Renal pelvis (tissue), 4 donors: ENCODE data around the gene PARK7. TPM values are rescaled to one million over a fixed set of nuclear protein-coding genes. Genes with fewer than 3 reads are reported as not detected.
A peak's percentile ranks its signal among the peaks of the same experiment; 100 is the strongest.
"Not testable (repeated sequence)": the region's sequence is repeated elsewhere in the genome, so short reads cannot be mapped to it uniquely, and the experiment has no call there.

Source experiments
- DNase-seq: peaks from one replicate; pipeline ENCODE4 v3.0.0-alpha.2; 2013
- polyA plus RNA-seq, 3 donors: library from polyadenylated mRNA; unstranded; fragments of 120-200 nt; gene quantifications; one replicate each; pipeline ENCODE4 v1.2.1, GENCODE V29; 2013; ENCODE audit not compliant: insufficient read length in 3 of 3

Gene PARK7
- polyA plus RNA-seq, 3 donors: 299 to 348 (median 328) TPM

DNA sequence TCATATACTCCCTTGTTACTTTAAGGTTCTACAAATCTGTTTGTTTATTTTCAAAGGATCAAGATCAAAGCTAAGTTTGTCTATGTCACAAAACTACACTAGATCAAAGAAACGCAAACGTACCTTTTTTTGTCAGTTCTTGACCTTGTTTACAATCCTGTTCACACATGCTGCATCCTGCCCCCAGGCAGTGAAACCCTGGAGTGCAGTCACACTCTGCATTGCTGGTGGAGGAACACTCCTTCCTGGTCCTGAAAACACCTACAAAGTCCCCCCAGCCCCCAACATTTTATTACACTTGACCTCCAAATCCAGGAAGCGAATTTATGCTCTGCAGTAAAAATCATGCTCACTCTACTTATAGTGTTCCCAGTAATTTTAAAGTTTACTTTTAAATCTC, 23.4 kb upstream of the PARK7 start:
- DNase-seq: no peak

DNA sequence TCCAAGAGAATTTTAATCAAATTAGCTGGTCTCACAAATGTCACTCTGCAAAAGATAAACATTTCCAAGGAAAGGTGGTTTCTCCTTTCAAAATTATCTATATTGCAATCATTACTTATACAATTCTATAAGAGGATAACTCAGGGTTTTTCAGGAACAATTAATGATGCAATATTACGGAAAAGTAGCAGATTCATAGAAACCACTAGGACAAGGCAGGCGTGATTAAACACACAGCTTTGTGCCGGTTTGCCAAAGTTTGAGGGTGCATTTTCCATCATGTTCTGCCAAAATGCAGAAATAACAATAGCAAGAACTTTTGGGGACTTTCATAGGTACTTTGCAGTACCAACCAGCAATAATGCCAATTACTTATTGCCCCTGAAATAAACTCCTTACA, 21.5 kb upstream of the PARK7 start:
- DNase-seq: no peak

DNA sequence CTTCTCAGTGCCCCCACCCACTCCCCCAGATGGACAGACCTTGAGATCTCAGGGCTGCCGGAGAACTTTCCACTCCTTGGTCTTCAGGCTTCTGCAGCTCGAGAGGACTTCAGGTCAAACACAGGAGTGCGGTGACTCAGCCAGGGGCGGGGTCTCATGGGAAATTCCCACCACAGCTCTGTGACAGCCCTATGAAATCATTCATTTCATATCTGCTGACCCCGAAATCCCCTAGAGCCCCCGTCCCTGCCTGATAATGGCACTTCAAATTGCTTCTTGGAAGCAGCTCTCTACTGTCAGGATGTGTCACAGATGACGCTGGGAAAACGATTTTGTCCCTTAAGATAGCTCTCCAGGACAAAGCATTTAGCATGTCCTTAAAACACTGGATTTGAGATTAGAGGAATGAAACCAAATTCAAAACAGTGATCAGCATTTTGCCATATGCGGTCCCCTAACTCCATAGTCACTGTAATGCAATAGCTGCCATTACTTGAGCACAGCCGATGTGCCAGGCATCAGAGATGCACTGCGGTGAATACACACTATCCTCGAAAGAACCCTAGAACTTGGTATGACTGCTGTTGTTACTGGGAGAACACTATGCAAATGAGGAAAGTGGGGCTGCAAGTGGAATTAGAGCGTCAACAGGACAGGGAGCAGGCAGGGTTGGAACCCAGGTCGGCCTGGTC, 20.6 kb upstream of the PARK7 start, which contains the start of gene TNFRSF9:
Gene TNFRSF9, minus strand, starts transcription at position 95 of the 692 bp plus-strand sequence. CDS start 845 bp downstream, outside the sequence.
- DNase-seq: no peak

DNA sequence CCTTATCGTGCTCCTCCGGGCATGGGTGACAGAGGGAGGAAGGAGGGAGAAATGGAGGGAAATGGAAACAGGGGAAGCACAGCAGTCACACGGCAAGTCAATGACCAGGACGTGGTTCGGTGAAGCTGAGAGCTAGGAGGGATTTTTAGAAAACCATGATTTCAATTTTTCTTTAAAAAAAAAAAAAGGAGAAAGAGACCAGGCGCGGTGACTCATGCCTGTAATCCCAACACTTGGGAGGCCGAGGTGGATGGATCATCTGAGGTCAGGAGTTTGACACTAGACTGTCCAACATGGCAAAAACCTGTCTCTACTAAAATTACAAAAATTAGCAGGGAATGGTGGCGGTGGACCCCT, 20.1 kb upstream of the PARK7 start:
- DNase-seq: no peak

DNA sequence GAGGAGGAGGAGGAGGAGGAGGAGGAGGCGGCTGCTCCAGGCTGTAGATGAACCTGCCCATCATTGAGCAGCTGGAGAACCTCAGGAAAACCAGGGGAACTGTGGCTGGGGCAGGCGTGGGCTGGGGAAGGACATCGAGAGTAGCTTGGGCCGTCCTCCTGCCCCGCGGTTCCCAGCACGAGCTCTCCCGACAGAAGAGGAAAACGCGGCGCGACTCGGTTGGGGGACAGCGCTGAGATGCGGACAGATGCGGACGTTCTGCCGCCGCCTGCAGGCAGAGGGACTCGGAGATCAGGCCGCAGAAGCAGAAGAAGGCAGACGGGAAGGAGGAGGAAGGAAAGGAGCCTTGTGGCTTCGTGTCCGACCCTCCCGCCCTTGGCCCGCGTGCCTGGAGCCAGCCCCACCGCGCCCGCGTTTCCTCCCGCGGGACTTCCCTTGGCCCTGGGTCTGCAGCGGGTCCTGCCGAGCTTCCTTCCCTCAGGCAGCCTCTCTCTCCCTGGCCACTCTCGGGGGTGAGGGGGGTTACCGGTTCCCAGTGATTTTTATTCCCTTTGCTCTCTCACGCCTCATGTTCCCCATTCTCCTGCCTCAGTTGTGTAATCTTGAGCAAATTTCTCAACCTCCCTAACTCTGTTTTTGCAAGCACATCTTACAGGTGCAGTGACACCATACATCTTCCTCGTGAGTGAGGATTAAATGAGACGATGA, 19.1 kb upstream of the PARK7 start:
- peak; percentile 53 for DNase-seq

DNA sequence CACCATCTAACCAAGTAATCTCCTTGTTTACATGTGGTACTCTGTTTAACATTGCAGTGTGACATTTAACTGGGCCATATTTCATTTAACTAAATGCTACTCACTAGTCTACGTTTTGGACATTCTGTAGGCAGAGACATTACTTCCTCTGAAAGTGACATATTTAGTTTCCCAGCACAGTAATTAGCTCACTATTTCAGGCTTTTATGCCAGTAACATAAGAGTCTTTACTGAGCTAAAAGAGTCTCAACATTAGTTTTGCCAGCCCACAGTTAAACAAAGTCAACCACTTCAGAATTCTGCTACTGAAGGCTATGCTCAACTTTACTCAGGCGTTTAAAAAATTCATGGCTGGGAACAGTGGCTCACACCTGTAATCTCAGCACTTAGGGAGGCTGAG, 18.3 kb upstream of the PARK7 start:
- no peak for DNase-seq

DNA sequence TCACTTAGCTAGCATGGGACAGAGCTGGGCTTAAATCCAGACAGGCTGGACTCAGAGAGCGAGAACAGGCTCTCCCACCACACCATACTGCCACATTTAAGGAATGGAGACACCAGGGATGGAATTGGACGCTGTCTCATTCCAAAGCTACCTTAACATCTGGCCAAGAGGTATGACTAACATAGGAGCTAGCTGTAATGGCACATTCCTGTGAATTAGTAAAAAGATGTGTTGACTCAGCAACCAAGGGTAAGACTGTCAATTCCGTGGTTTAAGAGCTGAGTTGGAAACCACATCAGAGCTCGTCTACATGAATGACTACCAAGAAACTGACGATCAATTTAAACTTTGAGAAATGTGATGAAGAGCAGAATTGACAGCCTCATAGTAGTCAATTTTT, 12.6 kb upstream of the PARK7 start:
- no peak for DNase-seq

DNA sequence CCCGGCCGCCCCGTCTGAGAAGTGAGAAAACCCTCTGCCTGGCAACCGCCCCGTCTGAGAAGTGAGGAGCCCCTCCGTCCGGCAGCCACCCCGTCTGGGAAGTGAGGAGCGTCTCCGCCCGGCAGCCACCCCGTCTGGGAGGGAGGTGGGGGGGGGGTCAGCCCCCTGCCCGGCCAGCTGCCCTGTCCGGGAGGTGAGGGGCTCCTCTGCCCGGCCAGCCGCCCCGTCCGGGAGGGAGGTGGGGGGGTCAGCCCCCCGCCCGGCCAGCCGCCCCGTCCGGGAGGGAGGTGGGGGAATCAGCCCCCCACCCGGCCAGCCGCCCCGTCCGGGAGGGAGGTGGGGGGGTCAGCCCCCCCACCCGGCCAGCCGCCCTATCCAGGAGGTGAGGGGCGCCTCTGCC, 8.7 kb upstream of the PARK7 start:
- DNase-seq: not testable (repeated sequence)

DNA sequence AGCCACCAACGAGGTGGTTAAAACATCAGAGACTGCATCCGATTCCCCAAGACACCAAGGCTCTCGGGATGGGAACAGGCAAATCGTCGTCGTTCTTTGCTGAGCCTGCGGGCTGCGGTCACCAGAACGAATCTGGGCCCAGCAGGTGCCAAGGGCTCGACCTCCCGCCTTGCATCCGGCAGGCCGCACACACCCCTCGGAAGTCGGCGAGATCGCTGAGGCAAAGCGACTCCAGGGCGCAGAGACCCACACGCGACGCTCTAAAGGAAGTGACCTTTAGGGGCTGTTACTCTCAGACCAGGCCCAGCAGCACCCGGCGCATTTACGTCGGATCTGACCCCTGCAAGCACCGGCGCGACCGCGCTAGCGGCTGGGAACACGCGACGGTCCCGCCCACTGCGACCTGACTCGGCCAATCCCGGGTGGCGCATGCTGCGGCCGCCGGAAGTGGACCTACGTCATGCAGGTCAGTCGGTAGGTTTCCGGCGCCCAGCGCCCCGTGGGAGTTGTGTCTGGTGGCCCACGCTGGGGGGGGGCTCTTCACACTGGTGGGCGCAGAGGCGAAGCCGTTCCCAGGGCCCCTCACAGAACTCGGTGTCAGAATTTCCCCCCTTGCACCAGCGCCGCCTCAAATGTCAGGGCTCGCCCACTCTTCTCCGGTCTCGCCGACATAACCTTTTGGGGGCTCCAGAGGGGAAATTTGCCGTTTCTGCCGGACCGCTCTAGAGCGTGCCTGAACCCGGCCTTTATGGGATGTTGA, 7.5 kb upstream of the PARK7 start:
- DNase-seq: peak; percentile 92

DNA sequence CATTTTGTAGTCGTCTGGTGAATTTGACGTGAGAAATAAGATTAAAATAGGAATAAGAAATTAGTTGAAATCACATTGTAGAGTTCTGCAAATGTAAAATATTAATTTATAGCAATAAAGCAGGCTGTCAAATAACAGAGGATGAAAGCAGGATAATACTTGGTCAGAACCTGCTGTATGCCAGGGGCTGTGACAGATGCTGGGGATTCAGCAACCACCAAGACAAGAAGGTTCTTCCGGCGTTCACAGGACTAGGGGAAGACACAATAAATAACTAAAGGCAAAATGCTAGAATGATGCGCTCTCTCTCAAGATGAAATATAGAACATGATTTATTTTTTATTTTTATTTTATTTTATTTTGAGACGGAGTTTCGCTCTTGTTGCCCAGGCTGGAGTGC, 6.8 kb upstream of the PARK7 start:
- no peak for DNase-seq

DNA sequence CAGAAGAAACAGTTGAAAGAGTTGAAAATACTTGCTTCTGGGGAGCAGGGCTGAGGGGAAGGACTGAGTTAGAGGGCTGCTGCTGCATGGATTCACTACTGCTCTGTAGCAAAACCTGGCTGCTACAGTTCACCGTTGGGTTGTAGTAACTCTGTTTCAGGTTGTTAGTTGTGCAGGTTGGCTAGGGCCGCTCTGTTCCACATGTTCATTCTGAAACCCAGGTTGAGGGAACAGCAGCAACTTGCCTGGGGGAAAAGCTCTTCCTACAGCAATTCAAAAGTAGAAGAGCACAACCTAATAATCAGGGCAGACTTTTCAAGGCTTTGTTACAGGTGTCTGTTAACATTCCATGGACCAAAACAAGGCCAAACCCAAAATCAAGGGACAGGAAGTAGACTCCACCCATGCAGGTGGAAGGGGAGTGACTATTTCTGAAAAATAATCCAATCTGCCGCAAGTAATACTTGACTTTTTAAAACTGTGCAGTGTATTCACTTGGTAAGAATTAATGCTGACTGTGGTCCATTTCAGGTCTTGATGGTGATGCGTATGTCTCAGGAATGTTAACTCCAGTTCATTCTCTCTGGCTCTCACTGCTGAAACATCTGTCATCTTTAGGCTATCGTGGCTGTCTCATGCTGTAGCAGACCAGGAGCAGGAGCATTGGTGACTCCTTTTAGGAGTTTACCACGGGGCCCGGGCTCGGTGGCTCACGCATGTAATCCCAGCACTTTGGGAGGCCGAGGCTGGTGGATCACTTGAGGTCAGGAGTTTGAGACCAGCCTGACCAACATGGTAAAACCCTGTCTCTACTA, 5.1 kb upstream of the PARK7 start:
- no peak for DNase-seq

DNA sequence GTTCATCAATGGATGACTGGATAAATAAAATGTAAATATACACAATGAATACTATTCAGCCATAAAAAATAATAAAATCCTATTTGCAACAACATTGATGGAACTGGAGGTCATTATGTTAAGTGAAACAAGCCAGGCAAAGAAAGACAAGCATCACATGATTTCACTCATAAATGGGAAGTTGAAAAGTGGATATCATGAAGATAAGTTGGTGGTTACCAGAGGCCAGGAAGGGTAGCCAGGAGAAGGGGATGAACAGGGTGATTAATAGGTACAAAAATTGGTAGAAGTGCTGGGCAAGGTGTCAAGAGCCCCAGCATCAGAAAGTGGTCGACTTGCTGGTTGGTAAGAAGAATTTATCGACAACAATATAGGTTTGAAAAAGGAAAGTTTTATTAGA, 1.3 kb upstream of the PARK7 start:
- DNase-seq: no peak

DNA sequence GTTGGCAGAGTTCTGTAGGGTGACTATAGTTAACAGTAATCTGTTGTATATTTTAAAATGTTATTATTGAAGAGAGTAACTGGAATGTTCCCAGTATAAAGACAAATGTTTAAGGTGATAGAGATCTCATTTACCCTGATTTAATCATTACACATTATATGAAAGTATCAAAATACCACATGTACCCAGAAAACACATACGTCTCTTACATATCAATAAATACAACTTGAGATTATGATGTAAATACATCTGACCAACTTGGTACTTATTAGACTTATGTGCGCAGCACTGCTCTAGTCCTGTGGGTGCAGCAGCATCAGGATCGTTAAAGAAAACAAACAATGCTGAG, 670 bp upstream of the PARK7 start:
- DNase-seq: no peak

DNA sequence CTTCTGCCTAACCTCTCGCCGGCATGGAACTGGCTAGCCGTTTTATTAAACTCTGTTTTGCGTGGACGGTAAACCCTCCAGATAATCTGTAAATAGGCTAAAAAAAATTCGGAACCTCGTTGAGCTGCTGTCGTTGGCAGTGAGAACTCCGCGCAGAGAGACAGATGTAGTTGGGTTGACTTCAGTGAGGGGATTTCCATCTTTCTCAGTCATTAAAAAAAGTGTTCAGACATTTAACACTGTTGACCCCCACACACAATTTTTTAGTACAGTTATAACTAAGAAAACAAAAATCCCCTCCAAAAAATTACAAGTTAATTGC, 464 bp downstream of the PARK7 start:
- no peak for DNase-seq

DNA sequence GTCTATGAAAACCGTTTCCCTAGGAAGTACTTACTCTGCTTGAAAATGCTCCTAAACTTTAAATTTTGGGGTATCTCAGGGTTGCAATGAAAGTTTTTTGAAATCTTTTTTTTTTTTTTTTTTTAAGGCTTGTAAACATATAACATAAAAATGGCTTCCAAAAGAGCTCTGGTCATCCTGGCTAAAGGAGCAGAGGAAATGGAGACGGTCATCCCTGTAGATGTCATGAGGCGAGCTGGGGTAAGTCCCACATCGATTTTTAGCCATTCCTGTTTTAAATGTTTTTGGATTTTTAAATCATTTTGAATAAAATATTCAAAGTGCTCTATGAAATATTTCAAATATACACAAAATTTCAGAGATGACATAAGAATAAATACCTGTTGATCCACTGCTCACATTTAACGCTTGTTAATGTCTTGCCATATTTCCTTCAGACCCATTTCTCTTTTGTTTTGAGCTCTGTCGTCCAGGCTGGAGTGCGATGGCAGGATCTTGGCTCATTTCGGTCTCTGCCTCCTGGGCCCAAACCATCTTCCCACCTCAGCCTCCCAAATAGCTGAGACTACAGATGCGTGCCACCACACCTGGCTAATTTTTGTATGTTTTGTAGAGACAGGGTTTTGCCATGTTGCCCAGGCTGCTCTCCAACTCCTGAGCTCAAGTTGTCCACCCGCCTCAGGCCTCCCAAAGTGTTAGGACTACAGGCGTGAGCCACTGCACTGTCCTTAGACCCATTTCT, 1.3 kb downstream of the PARK7 start:
- DNase-seq: no peak

DNA sequence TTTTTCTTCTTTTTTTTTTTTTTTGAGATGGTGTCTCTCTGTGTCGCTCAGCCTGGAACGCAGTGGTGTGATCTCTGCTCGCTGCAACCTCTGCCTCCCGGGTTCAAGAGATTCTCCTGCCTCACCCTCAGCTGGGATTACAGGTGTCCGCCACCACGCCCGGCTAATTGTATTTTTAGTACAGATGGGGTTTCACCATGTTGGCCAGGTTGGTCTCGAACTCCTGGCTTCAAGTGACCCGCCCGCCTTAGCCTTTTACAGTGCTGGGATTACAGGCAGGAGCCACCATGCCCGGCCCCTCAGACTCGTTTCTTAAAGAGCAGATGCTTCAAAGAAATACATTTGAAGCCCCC, 1.8 kb downstream of the PARK7 start:
- DNase-seq: not testable (repeated sequence)

DNA sequence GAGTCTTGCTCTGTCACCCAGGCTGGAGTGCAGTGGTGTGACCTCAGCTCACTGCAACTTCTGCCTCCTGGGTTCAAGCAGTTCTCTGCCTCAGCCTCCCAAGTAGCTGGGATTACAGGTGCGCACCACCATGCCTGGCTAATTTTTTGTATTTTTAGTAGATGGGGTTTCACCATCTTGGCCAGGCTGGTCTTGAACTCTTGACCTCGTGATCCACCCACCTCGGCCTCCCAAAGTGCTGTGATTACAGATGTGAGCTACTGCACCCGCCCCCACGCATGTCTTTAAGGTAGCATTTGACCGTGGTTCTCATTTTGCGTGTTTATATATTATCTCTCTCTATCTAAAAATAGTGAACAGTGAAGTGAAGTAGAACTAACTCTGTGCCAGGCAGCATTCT, 2.3 kb downstream of the PARK7 start:
- not testable (repeated sequence) for DNase-seq

DNA sequence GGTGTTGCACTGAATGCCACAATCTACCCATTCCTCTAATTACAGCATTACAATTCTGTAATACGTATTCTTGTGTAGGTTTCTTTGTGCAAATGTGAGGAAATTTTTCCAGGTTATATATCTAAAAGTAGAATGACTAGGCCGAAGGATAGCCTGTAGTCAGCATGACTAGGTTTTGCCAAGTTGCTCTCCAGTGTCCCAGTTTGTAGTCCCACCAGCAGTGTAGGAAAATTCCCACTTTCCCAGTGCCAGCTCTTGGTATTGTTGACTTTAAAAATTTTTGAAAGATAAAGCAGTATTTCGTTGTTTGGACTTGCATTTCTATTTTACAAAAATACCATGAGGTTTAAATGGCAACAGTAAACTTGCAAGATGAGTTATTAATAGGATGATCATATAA, 3.0 kb downstream of the PARK7 start:
- no peak for DNase-seq

DNA sequence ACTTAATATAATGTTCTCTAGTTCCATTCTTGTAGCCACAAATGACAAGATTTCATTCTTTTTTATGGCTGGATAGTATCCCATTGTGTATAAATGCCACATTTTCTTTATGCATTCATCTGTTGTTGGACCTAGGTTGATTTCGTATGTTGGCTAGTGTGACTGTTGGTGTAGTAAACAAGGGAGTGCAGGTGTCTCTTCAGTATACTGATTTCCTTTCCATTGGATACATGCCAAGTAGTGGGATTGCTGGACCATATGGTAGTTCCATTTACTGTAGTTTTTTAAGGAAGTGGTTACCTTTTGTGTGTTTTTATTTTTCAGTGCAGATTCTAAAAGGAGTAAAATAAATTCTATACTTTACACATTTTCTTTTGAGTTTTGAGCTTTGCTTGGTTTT, 5.7 kb downstream of the PARK7 start:
- DNase-seq: no peak

DNA sequence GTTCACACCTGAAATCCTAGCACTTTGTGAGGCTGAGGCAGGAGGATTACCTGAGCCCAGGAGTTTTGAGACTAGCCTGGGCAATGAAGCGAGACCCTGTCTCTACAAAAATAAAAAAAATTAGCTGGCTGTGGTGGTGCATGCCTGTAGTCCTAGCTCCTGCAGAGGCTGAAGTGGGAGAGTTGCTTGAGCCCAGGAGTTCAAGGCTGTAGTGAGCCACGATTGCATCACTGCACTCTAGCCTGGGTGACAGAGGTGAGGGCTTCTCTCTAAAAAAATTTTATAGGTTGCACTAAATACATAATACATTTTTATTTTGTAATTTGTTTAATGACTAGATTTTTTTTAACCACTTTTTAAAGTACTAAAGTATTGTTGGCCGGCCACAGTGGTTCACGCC, 6.1 kb downstream of the PARK7 start:
- DNase-seq: no peak

DNA sequence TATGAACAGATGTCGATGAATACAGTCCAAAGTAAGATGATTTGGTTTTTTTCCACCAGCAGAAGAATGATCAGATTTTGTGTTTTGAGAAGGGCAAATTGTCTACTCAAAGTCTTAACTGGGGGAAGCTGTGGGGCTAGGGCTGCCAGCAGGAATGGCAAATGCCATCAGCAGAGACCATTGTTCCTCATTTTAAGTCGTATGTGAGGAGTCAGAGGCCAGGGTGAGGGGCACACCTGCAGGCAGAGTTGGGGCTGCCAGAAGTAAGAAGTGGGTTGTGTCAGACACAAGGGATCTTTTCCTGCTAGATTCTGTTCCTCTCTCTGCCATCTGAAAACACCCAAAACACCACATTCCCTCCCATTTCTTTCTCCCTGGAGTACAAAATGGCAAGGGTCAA, 8.7 kb downstream of the PARK7 start:
- no peak for DNase-seq

DNA sequence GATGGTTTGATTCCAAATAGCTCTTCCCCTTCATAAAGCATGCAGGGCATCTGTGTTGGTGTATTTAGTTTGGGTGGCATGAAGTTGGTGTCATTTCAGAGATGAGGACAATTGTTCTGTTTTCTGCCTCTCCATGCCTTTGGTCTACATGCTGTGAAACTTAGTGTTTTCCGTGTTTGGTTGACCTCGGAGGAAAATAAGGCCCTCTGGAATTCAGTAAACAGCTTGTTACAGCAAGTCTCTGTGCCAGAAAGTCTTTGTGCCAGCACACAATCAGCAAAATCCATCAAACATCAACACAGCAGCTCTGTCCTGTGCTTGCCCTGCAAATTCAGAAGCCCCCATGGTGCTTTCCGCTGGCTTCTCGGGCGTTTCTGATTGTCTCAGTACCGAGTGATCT, 9.5 kb downstream of the PARK7 start:
- no peak for DNase-seq
